Measurements from ENCODE around the gene PAIP1.
"Not testable (repeated sequence)": the region's sequence is repeated elsewhere in the genome, so short reads cannot be mapped to it uniquely, and the experiment has no call there.

Gene PAIP1

GRCh38 chr5:43571237-43571636, 14.4 kb upstream of the PAIP1 start:
- no peak for DNase-seq (ENCODE audit: low read depth)

GRCh38 chr5:43570450-43571158, 13.7 kb upstream of the PAIP1 start:
- no peak for DNase-seq (ENCODE audit: low read depth)

- DNase-seq (ENCODE audit: low read depth) = no peak
Measured at GRCh38 chr5:43569236-43569746, 12.4 kb upstream of the PAIP1 start.

GRCh38 chr5:43567967-43568366, 11.1 kb upstream of the PAIP1 start:
- no peak for DNase-seq (ENCODE audit: low read depth)

- no peak for DNase-seq (ENCODE audit: low read depth)
Measured at GRCh38 chr5:43565043-43565442, 8.2 kb upstream of the PAIP1 start.

- DNase-seq (ENCODE audit: low read depth) = no peak
Measured at GRCh38 chr5:43564289-43564850, 7.5 kb upstream of the PAIP1 start.

GRCh38 chr5:43563321-43563720, 6.4 kb upstream of the PAIP1 start:
- DNase-seq (ENCODE audit: low read depth) = no peak

GRCh38 chr5:43561356-43561755, 4.5 kb upstream of the PAIP1 start:
- DNase-seq (ENCODE audit: low read depth) = no peak

GRCh38 chr5:43560128-43560527, 3.3 kb upstream of the PAIP1 start:
- no peak for DNase-seq (ENCODE audit: low read depth)

- DNase-seq (ENCODE audit: low read depth) = not testable (repeated sequence)
Measured at GRCh38 chr5:43556607-43556856, 345 bp downstream of the PAIP1 start.

- peak; percentile 20 for DNase-seq (ENCODE audit: low read depth)
Measured at GRCh38 chr5:43555895-43556606, 826 bp downstream of the PAIP1 start.

- no peak for DNase-seq (ENCODE audit: low read depth)
Measured at GRCh38 chr5:43554497-43554896, 2.4 kb downstream of the PAIP1 start.

- no peak for DNase-seq (ENCODE audit: low read depth)
Measured at GRCh38 chr5:43553381-43553780, 3.5 kb downstream of the PAIP1 start.

GRCh38 chr5:43551731-43552130, 5.1 kb downstream of the PAIP1 start:
- DNase-seq (ENCODE audit: low read depth) = no peak

GRCh38 chr5:43549272-43549671, 7.6 kb downstream of the PAIP1 start:
- not testable (repeated sequence) for DNase-seq (ENCODE audit: low read depth)

GRCh38 chr5:43548358-43548757, 8.5 kb downstream of the PAIP1 start:
- DNase-seq (ENCODE audit: low read depth) = no peak

GRCh38 chr5:43547532-43547931, 9.3 kb downstream of the PAIP1 start:
- no peak for DNase-seq (ENCODE audit: low read depth)

GRCh38 chr5:43543434-43543833, 13.4 kb downstream of the PAIP1 start:
- DNase-seq (ENCODE audit: low read depth) = no peak

- DNase-seq (ENCODE audit: low read depth) = no peak
Measured at GRCh38 chr5:43540746-43541145, 16.1 kb downstream of the PAIP1 start.

- DNase-seq (ENCODE audit: low read depth) = no peak
Measured at GRCh38 chr5:43536972-43537371, 19.9 kb downstream of the PAIP1 start.

- no peak for DNase-seq (ENCODE audit: low read depth)
Measured at GRCh38 chr5:43533646-43534045, 23.2 kb downstream of the PAIP1 start.

- no peak for DNase-seq (ENCODE audit: low read depth)
Measured at GRCh38 chr5:43530648-43531047, 26.2 kb downstream of the PAIP1 start.

- no peak for DNase-seq (ENCODE audit: low read depth)
Measured at GRCh38 chr5:43523662-43524072, 33.2 kb downstream of the PAIP1 start.

All from T follicular helper cell (primary cell).